Subcutaneous adipose tissue (tissue), 4 donors: ENCODE measurements around the gene INPP5A. TPM values are rescaled to one million over a fixed set of nuclear protein-coding genes. Genes with fewer than 3 reads are reported as not detected.

ENCODE experiments used
- CTCF ChIP-seq: fragments of 450-650 bp; IDR thresholded peaks from one replicate; pipeline ENCODE4 v1.5.1; 2016; ENCODE audit warnings: low read depth, mild to moderate bottlenecking, control low read depth, antibody characterized with exemption, moderate library complexity
- total RNA-seq, 4 donors: library from RNA; depleted of rRNA; stranded (reverse); fragments of >200 nt; gene quantifications; one replicate each; pipeline ENCODE4 v1.1.0, GENCODE V29; 2016

INPP5A gene
- total RNA-seq, 4 donors from 2014 or later: 23.1 to 34.1 (median 31.6) TPM

GRCh38 chr10:132755166-132755711, 217.7 kb downstream of the INPP5A start:
- no peak for TF ChIP-seq CTCF

- no peak for TF ChIP-seq CTCF
These were observed 219.0 kb downstream of the INPP5A start for GRCh38 chr10:132756591-132756990.

GRCh38 chr10:132757171-132757570, 219.6 kb downstream of the INPP5A start:
- TF ChIP-seq CTCF: no peak

GRCh38 chr10:132758865-132759264, 221.3 kb downstream of the INPP5A start:
- no peak for TF ChIP-seq CTCF

- no peak for TF ChIP-seq CTCF
These were observed 223.9 kb downstream of the INPP5A start for GRCh38 chr10:132761395-132762060.

GRCh38 chr10:132762267-132762666, 224.7 kb downstream of the INPP5A start:
- TF ChIP-seq CTCF: no peak

- TF ChIP-seq CTCF: no peak
These were observed 226.0 kb downstream of the INPP5A start for GRCh38 chr10:132763545-132763944.
